ENCODE measurements around the gene SNRPB. TPM values are rescaled to one million over a fixed set of nuclear protein-coding genes. Genes with fewer than 3 reads are reported as not detected.

Gene SNRPB
- total and polyA plus RNA-seq, 2 donors (not counting 1 experiment from before 2014, with no cell fraction given): 78.9 to 104 TPM

GRCh38 chr20:2485661-2486060 lies 15.1 kb upstream of the SNRPB start:
- no peak overlapping the region for H3K27ac ChIP-seq (ENCODE audit: insufficient read depth, low read length)
- H3K9ac ChIP-seq (ENCODE audit: insufficient read depth, low read length): no peak overlapping the region
- no peak overlapping the region for H3K4me2 ChIP-seq (ENCODE audit: extremely low read depth, insufficient read depth, low read length)
- no peaks in the 10 kb centered on the region for H3K4me1 ChIP-seq (ENCODE audit: control insufficient read depth, extremely low read depth, insufficient read depth, low read length)
- H3K36me3 ChIP-seq (ENCODE audit: control insufficient read depth, insufficient read depth, low read length): peaks cover 19% of the 10 kb centered on the region
- H3K27me3 ChIP-seq (ENCODE audit: control insufficient read depth, insufficient read depth, low read length): no peaks in the 10 kb centered on the region
- DNase-seq (ENCODE audit: low read depth in 2 of 2): peak in 1 of 2 donors; percentile 59
- TF ChIP-seq EZH2 (IDR thresholded peaks at IDR 0.05; ENCODE audit: low read length, missing control alignments): no peak
- TF ChIP-seq, protein P1, sequence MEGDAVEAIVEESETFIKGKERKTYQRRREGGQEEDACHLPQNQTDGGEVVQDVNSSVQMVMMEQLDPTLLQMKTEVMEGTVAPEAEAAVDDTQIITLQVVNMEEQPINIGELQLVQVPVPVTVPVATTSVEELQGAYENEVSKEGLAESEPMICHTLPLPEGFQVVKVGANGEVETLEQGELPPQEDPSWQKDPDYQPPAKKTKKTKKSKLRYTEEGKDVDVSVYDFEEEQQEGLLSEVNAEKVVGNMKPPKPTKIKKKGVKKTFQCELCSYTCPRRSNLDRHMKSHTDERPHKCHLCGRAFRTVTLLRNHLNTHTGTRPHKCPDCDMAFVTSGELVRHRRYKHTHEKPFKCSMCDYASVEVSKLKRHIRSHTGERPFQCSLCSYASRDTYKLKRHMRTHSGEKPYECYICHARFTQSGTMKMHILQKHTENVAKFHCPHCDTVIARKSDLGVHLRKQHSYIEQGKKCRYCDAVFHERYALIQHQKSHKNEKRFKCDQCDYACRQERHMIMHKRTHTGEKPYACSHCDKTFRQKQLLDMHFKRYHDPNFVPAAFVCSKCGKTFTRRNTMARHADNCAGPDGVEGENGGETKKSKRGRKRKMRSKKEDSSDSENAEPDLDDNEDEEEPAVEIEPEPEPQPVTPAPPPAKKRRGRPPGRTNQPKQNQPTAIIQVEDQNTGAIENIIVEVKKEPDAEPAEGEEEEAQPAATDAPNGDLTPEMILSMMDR (conservative IDR thresholded peaks at IDR 0.05 in 1 of 2, IDR thresholded peaks at IDR 0.05 in 1 of 2; ENCODE audit: low read depth in 1 of 2, low read length in 2 of 2): no peak
- no peaks in the 10 kb centered on the region for H4K20me1 ChIP-seq (ENCODE audit: control insufficient read depth, extremely low read depth, insufficient read depth, low read length)
- no peak overlapping the region for H2AFZ ChIP-seq (ENCODE audit: low read length)
- H3K4me3 ChIP-seq (replicated peaks in 1 of 4; ENCODE audit: control extremely low read depth in 1 of 4, insufficient read depth in 1 of 4, low read depth in 3 of 4, low read length in 4 of 4): no peak overlapping the region
- no peaks in the 10 kb centered on the region for H3K79me2 ChIP-seq (ENCODE audit: control insufficient read depth, insufficient read depth, low read length)
- no peaks in the 10 kb centered on the region for H3K9me3 ChIP-seq (ENCODE audit: control insufficient read depth, insufficient read depth, low read depth, low read length)

DNA sequence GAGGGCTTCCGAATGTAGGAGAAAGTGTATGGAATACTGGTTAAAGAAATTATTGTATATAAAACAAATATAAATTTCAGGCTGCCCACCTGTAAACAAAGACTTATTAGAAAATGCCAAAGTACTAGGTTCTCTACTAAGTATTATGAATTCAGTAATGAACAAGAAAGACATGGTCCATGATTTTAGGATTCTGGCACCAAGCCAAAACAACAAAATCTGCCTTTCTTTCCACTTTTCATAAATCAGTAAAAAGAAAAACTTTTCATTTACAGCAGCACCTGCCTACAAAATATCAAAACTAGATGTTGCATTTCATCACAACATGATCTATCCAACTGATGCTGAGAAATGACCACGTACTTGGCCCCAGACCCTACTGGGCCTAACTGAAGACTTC lies 14.5 kb upstream of the SNRPB start:
- Histone ChIP-seq H2AFZ (ENCODE audit: low read length) (no peak overlapping the region), H3K4me1 (ENCODE audit: control insufficient read depth, extremely low read depth, insufficient read depth, low read length) (no peaks in the 10 kb centered on the region), H3K36me3 (ENCODE audit: control insufficient read depth, insufficient read depth, low read length) (peaks cover 19% of the 10 kb centered on the region), H3K4me3 (replicated peaks in 1 of 4; ENCODE audit: control extremely low read depth in 1 of 4, insufficient read depth in 1 of 4, low read depth in 3 of 4, low read length in 4 of 4) (no peak overlapping the region), H3K27me3 (ENCODE audit: control insufficient read depth, insufficient read depth, low read length) (no peaks in the 10 kb centered on the region), H3K9ac (ENCODE audit: insufficient read depth, low read length) (no peak overlapping the region), H3K9me3 (ENCODE audit: control insufficient read depth, insufficient read depth, low read depth, low read length) (no peaks in the 10 kb centered on the region), H4K20me1 (ENCODE audit: control insufficient read depth, extremely low read depth, insufficient read depth, low read length) (no peaks in the 10 kb centered on the region), H3K27ac (ENCODE audit: insufficient read depth, low read length) (no peak overlapping the region), H3K79me2 (ENCODE audit: control insufficient read depth, insufficient read depth, low read length) (no peaks in the 10 kb centered on the region), H3K4me2 (ENCODE audit: extremely low read depth, insufficient read depth, low read length) (no peak overlapping the region)
- no peak for DNase-seq (ENCODE audit: low read depth in 2 of 2)
- TF ChIP-seq, protein P1 (conservative IDR thresholded peaks at IDR 0.05 in 1 of 2, IDR thresholded peaks at IDR 0.05 in 1 of 2; ENCODE audit: low read depth in 1 of 2, low read length in 2 of 2): no peak

- no peaks in the 10 kb centered on the region for H4K20me1 ChIP-seq (ENCODE audit: control insufficient read depth, extremely low read depth, insufficient read depth, low read length)
- H3K4me3 ChIP-seq (replicated peaks in 1 of 4; ENCODE audit: control extremely low read depth in 1 of 4, insufficient read depth in 1 of 4, low read depth in 3 of 4, low read length in 4 of 4): no peak overlapping the region
- H3K9ac ChIP-seq (ENCODE audit: insufficient read depth, low read length): no peak overlapping the region
- H3K27me3 ChIP-seq (ENCODE audit: control insufficient read depth, insufficient read depth, low read length): no peaks in the 10 kb centered on the region
- no peaks in the 10 kb centered on the region for H3K4me1 ChIP-seq (ENCODE audit: control insufficient read depth, extremely low read depth, insufficient read depth, low read length)
- H3K27ac ChIP-seq (ENCODE audit: insufficient read depth, low read length): no peak overlapping the region
- no peaks in the 10 kb centered on the region for H3K79me2 ChIP-seq (ENCODE audit: control insufficient read depth, insufficient read depth, low read length)
- H2AFZ ChIP-seq (ENCODE audit: low read length): no peak overlapping the region
- TF ChIP-seq, protein P1 (conservative IDR thresholded peaks at IDR 0.05 in 1 of 2, IDR thresholded peaks at IDR 0.05 in 1 of 2; ENCODE audit: low read depth in 1 of 2, low read length in 2 of 2): no peak
- no peak for TF ChIP-seq EZH2 (IDR thresholded peaks at IDR 0.05; ENCODE audit: low read length, missing control alignments)
- peaks cover 16% of the 10 kb centered on the region for H3K36me3 ChIP-seq (ENCODE audit: control insufficient read depth, insufficient read depth, low read length)
- no peaks in the 10 kb centered on the region for H3K9me3 ChIP-seq (ENCODE audit: control insufficient read depth, insufficient read depth, low read depth, low read length)
- no peak for DNase-seq (ENCODE audit: low read depth in 2 of 2)
- H3K4me2 ChIP-seq (ENCODE audit: extremely low read depth, insufficient read depth, low read length): no peak overlapping the region
Observed at GRCh38 chr20:2483504-2483903, 12.9 kb upstream of the SNRPB start.

Data from fibroblast of lung (primary cell).